DOHH2 (cell line): Measurements from ENCODE around the gene SNX2.

Experiments used
- EZH2phosphoT487 ChIP-seq: fragments of 200-600 bp; sonication (generic); IDR thresholded peaks from 2 replicates; pipeline ENCODE4 v1.6.1; 2017; ENCODE audit warnings: borderline replicate concordance, mild to moderate bottlenecking, antibody characterized with exemption, low read length, moderate library complexity, mixed read lengths
- TF ChIP-seq, protein P1 (sequence below): fragments of 200-600 bp; sonication (generic); IDR thresholded peaks from one replicate; pipeline ENCODE4 v1.5.1; 2014; ENCODE audit warnings: antibody characterized with exemption, mild to moderate bottlenecking, low read depth, low read length; ENCODE audit not compliant: poor library complexity, severe bottlenecking

- TF ChIP-seq, protein P1, sequence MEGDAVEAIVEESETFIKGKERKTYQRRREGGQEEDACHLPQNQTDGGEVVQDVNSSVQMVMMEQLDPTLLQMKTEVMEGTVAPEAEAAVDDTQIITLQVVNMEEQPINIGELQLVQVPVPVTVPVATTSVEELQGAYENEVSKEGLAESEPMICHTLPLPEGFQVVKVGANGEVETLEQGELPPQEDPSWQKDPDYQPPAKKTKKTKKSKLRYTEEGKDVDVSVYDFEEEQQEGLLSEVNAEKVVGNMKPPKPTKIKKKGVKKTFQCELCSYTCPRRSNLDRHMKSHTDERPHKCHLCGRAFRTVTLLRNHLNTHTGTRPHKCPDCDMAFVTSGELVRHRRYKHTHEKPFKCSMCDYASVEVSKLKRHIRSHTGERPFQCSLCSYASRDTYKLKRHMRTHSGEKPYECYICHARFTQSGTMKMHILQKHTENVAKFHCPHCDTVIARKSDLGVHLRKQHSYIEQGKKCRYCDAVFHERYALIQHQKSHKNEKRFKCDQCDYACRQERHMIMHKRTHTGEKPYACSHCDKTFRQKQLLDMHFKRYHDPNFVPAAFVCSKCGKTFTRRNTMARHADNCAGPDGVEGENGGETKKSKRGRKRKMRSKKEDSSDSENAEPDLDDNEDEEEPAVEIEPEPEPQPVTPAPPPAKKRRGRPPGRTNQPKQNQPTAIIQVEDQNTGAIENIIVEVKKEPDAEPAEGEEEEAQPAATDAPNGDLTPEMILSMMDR: no peak
- no peak for TF ChIP-seq EZH2phosphoT487
These were observed 90.0 kb downstream of the SNX2 start for GRCh38 chr5:122864842-122865241.
